K562 (cell line): ENCODE measurements around the gene DEFB114. TPM values are rescaled to one million over a fixed set of nuclear protein-coding genes. Genes with fewer than 3 reads are reported as not detected.

Source experiments
- BRF1 ChIP-seq: IDR thresholded peaks from 3 replicates; pipeline ENCODE4 v1.6.1; 2011; ENCODE audit warnings: borderline replicate concordance, mild to moderate bottlenecking; ENCODE audit not compliant: insufficient read length; ENCODE audit errors: extremely low read depth
- CBX8 ChIP-seq: fragments of 200-600 bp; sonication (generic); IDR thresholded peaks from 2 replicates; pipeline ENCODE4 v1.6.1; 2012; ENCODE audit warnings: borderline replicate concordance, mixed run types, low read depth, mild to moderate bottlenecking, moderate library complexity, mixed read lengths, low read length, control low read depth, inconsistent platforms; ENCODE audit not compliant: poor library complexity, severe bottlenecking; ENCODE audit errors: extremely low read depth
- CXXC5 ChIP-seq: fragments of 250-450 bp; sonication (Bioruptor Pico); IDR thresholded peaks from 2 replicates; pipeline ENCODE4 v1.8.0; 2022; ENCODE audit warnings: inconsistent platforms, mild to moderate bottlenecking, moderate library complexity
- DIDO1 ChIP-seq: fragments of 450-650 bp; IDR thresholded peaks from 2 replicates; pipeline ENCODE4 v1.6.1; 2016; ENCODE audit warnings: low read depth, missing biosample characterization, missing genetic modification characterization
- ETV1 ChIP-seq: fragments of 450-650 bp; conservative IDR thresholded peaks from 2 replicates; pipeline ENCODE4 v1.6.1; 2016; ENCODE audit warnings: missing genetic modification characterization, control low read depth, low read depth, missing compliant biosample characterization
- FOXA3 ChIP-seq, 2 experiments: fragments of 450-650 bp in 1 of 2; sonication (generic) in 1 of 2; formaldehyde crosslinking; IDR thresholded peaks in 1 of 2; conservative IDR thresholded peaks in 1 of 2; 2 replicates each; pipeline versions ENCODE4 v1.4.0 to v1.8.0; 2020 to 2022; ENCODE audit warnings: mild to moderate bottlenecking in 2 of 2, missing genetic modification reagents in 1 of 2
- HDAC2 ChIP-seq: fragments of 450-650 bp; IDR thresholded peaks from 2 replicates; pipeline ENCODE4 v1.6.1; 2016; ENCODE audit warnings: mild to moderate bottlenecking
- HEY1 ChIP-seq: fragments of 250-450 bp; sonication (Bioruptor Pico); IDR thresholded peaks from 2 replicates; pipeline ENCODE4 v1.5.0; 2020; ENCODE audit warnings: mild to moderate bottlenecking, moderate library complexity, borderline replicate concordance
- KLF1 ChIP-seq: fragments of 450-650 bp; IDR thresholded peaks from 2 replicates; pipeline ENCODE4 v1.6.1; 2016; ENCODE audit warnings: missing genetic modification characterization, missing compliant biosample characterization
- KLF13 ChIP-seq: fragments of 450-650 bp; IDR thresholded peaks from 2 replicates; pipeline ENCODE4 v1.6.1; 2016; ENCODE audit warnings: missing genetic modification characterization, low read depth, mild to moderate bottlenecking, missing compliant biosample characterization, moderate library complexity, borderline replicate concordance
- NCOR1 ChIP-seq: fragments of 450-650 bp; IDR thresholded peaks from 2 replicates; pipeline ENCODE4 v1.6.1; 2016; ENCODE audit warnings: mild to moderate bottlenecking, moderate library complexity
- POLR2AphosphoS2 ChIP-seq: IDR thresholded peaks from 2 replicates; pipeline ENCODE4 v1.6.1; 2012; ENCODE audit warnings: low read length, improper control_type of control experiment
- RBM39 ChIP-seq: fragments of 200-400 bp; formaldehyde crosslinking; optimal IDR thresholded peaks from 2 replicates; pipeline ENCODE3; 2018; ENCODE audit warnings: low read depth, low read length
- SRF ChIP-seq, 2 experiments: fragments of 250-450, 450-650 bp in 1 of 2; sonication (Bioruptor Pico) in 1 of 2; sonication (generic) in 1 of 2; formaldehyde crosslinking; IDR thresholded peaks; 2 replicates each; pipeline versions ENCODE4 v1.5.0 to v1.5.1; 2020 to 2022; ENCODE audit warnings: mild to moderate bottlenecking in 1 of 2, missing genetic modification reagents in 1 of 2
- TAF1 ChIP-seq: IDR thresholded peaks from 2 replicates; pipeline ENCODE4 v1.6.1; 2011; ENCODE audit warnings: mild to moderate bottlenecking, low read length, moderate library complexity; ENCODE audit not compliant: insufficient read depth, control insufficient read depth, severe bottlenecking; ENCODE audit errors: extremely low read depth
- TCFL5 ChIP-seq: fragments of 250-450 bp; sonication (Bioruptor Pico); conservative IDR thresholded peaks from 2 replicates; pipeline ENCODE4 v1.6.1; 2021; ENCODE audit warnings: mild to moderate bottlenecking, moderate library complexity, matching md5 sums
- ZBTB34 ChIP-seq: fragments of 250-450 bp; sonication (Bioruptor Pico); IDR thresholded peaks from 2 replicates; pipeline ENCODE4 v1.8.0; 2021; ENCODE audit warnings: mild to moderate bottlenecking, moderate library complexity
- ZNF695 ChIP-seq: fragments of 450-650 bp; formaldehyde crosslinking; IDR thresholded peaks from 2 replicates; pipeline ENCODE4 v1.4.0; 2020; ENCODE audit warnings: mild to moderate bottlenecking, moderate library complexity
- polyA plus RNA-seq, 8 experiments: library from polyadenylated mRNA; depleted of rRNA in 4 of 8; stranded (reverse) in 5 of 8; unstranded in 3 of 8; fragments of >200 nt; fragmentation: Nextera tagmentation in 2 of 8; fragmentation: Illumina TruSeq in 1 of 8; extraction: Ambion mirVana in 2 of 8; extraction: Trizol in 1 of 8; gene quantifications; 2 replicates each; pipeline versions ENCODE4 v1.2.1 to v1.2.3, GENCODE V29; 2011 to 2014; ENCODE audit warnings: inconsistent platforms in 1 of 8, missing spikeins in 1 of 8
- total RNA-seq, 7 experiments: library from RNA; depleted of rRNA in 6 of 7; stranded (reverse); fragments of >200 nt in 6 of 7; fragmentation: Illumina TruSeq in 2 of 7; extraction: Trizol in 2 of 7; gene quantifications; 2 replicates each; pipeline versions ENCODE4 v1.2.1 to v1.2.3, GENCODE V29; 2011 to 2021; ENCODE audit warnings: low replicate concordance in 1 of 7
- TF ChIP-seq, protein P1 (sequence below): sonication (generic); formaldehyde crosslinking; IDR thresholded peaks from 2 replicates; pipeline ENCODE4 v1.8.1; 2023; ENCODE audit warnings: mild to moderate bottlenecking, missing genetic modification reagents
- TF ChIP-seq, protein P2 (sequence below): sonication (generic); formaldehyde crosslinking; IDR thresholded peaks from 2 replicates; pipeline ENCODE4 v1.8.1; 2022; ENCODE audit warnings: missing genetic modification reagents
- TF ChIP-seq, protein P3 (sequence below): fragments of 250-450 bp; sonication (Bioruptor Pico); IDR thresholded peaks from 2 replicates; pipeline ENCODE4 v1.8.0; 2022; ENCODE audit warnings: inconsistent platforms, mild to moderate bottlenecking, moderate library complexity, borderline replicate concordance

The DEFB114 gene
- total and polyA plus RNA-seq, 9 of the 15 experiments (the other 6 are each of a cell fraction or from before 2014, with no cell fraction given): not detected

DNA sequence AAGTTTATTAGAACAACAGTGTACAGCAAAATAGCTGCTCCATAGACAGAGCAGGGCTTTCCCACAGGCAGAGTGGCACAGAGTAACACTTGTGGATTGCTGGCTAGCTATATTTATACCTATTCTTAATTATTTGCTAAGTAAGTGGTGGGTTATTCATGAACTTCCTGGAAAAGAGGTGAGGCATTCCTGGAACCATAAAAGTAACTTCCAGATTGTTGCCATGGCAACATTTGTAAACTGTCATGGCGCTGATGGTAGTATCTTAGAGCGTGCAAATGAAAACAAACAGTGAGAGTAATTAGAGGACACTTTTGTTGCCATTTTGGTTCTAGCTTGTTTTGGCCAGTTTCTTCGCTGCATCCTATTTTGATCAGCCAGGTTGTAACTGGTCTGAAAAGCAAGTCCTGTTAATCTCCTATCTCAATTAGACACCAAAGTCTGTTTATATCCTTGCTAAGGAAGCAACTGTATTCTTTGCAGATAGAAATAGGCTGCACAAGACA, 23.9 kb downstream of the DEFB114 start (continued):
- TF ChIP-seq, protein P1, sequence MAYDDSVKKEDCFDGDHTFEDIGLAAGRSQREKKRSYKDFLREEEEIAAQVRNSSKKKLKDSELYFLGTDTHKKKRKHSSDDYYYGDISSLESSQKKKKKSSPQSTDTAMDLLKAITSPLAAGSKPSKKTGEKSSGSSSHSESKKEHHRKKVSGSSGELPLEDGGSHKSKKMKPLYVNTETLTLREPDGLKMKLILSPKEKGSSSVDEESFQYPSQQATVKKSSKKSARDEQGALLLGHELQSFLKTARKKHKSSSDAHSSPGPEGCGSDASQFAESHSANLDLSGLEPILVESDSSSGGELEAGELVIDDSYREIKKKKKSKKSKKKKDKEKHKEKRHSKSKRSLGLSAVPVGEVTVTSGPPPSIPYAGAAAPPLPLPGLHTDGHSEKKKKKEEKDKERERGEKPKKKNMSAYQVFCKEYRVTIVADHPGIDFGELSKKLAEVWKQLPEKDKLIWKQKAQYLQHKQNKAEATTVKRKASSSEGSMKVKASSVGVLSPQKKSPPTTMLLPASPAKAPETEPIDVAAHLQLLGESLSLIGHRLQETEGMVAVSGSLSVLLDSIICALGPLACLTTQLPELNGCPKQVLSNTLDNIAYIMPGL (CRISPR knock-in tag): no peak
- TF ChIP-seq HDAC2: peak; percentile 84
- TF ChIP-seq POLR2AphosphoS2: no peak
- no peak for TF ChIP-seq ZNF695
- peak; percentile 72 for TF ChIP-seq NCOR1
- no peak for TF ChIP-seq SRF (CRISPR knock-in tag; IDR thresholded peaks at IDR 0.05)
- TF ChIP-seq DIDO1 (tag): 0 out of 2 replicates have a peak, but pooled peaks have one; percentile 45
- TF ChIP-seq, protein P2, sequence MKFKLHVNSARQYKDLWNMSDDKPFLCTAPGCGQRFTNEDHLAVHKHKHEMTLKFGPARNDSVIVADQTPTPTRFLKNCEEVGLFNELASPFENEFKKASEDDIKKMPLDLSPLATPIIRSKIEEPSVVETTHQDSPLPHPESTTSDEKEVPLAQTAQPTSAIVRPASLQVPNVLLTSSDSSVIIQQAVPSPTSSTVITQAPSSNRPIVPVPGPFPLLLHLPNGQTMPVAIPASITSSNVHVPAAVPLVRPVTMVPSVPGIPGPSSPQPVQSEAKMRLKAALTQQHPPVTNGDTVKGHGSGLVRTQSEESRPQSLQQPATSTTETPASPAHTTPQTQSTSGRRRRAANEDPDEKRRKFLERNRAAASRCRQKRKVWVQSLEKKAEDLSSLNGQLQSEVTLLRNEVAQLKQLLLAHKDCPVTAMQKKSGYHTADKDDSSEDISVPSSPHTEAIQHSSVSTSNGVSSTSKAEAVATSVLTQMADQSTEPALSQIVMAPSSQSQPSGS (CRISPR knock-in tag): no peak
- peak; percentile 62 to 69; a peak in 3 of 4 replicates for TF ChIP-seq FOXA3 (CRISPR knock-in tag; conservative IDR thresholded peaks at IDR 0.05 in 1 of 2, IDR thresholded peaks at IDR 0.05 in 1 of 2)
- TF ChIP-seq RBM39: no peak
- no peak for TF ChIP-seq TCFL5
- no peak for TF ChIP-seq CXXC5
- no peak for TF ChIP-seq HEY1 (CRISPR knock-in tag)
- TF ChIP-seq CBX8: no peak
- TF ChIP-seq BRF1: no peak
- no peak for TF ChIP-seq ETV1 (tag)
- TF ChIP-seq TAF1: no peak
- TF ChIP-seq, protein P3, sequence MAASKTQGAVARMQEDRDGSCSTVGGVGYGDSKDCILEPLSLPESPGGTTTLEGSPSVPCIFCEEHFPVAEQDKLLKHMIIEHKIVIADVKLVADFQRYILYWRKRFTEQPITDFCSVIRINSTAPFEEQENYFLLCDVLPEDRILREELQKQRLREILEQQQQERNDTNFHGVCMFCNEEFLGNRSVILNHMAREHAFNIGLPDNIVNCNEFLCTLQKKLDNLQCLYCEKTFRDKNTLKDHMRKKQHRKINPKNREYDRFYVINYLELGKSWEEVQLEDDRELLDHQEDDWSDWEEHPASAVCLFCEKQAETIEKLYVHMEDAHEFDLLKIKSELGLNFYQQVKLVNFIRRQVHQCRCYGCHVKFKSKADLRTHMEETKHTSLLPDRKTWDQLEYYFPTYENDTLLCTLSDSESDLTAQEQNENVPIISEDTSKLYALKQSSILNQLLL (CRISPR knock-in tag): no peak
- TF ChIP-seq KLF13 (tag): no peak
- no peak for TF ChIP-seq KLF1
- no peak for TF ChIP-seq ZBTB34 (CRISPR knock-in tag)
